ENCODE results near the gene RAP1GAP2.
"Not testable (repeated sequence)": the region's sequence is repeated elsewhere in the genome, so short reads cannot be mapped to it uniquely, and the experiment has no call there.

The RAP1GAP2 gene

GRCh38 chr17:2796164-2797125, at the start of gene RAP1GAP2:
Gene RAP1GAP2, plus strand, starts transcription at chr17:2796438. Its CDS starts 90 bp downstream, at chr17:2796528.
- peak; percentile 30 to 46 for DNase-seq (ENCODE audit: extremely low read depth in 1 of 2, low read depth in 1 of 2)

DNA sequence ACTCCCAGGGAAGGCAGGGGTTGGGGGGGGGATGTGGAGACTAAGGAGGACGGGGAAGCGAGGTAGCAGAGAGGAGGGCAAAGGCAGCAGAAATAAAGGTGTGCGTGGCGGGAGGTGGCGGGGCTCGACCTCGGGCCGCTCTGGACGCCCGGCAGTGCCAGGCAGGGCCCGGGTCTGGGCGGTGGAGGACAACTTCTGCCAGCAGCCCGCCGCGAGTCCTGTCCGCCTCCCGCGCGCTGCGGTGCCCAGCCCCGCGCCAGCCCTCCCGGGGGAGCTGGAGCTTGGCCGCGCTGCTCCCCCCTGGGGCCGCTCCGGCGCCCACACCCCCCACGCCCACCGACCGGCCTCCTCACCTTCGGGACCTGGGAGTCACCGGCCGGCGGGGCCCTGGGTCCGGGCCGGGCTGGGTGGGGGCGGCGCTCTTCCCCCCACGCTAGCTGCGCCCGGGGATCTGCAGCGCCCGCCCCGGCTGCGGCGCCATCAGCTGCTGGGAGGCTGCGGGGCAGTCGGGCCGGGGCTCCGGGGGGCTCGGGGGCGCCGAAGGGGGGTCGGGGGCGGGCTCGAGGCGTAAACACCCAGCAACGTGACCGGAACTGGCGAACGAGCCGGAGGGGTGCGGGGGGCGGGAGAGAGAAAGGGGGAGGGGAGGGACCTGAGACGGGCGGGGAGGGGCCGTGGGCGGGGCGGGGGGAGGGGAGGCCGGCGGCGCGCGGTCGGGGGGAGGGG, 47.0 kb upstream of the RAP1GAP2 start, which contains the start of gene CCDC92B:
TSS of gene CCDC92B (minus strand) at position 595 of the 726 bp plus-strand sequence. CDS start 14,507 bp downstream, outside the sequence.
- DNase-seq (ENCODE audit: extremely low read depth in 1 of 2, low read depth in 1 of 2): no peak

DNA sequence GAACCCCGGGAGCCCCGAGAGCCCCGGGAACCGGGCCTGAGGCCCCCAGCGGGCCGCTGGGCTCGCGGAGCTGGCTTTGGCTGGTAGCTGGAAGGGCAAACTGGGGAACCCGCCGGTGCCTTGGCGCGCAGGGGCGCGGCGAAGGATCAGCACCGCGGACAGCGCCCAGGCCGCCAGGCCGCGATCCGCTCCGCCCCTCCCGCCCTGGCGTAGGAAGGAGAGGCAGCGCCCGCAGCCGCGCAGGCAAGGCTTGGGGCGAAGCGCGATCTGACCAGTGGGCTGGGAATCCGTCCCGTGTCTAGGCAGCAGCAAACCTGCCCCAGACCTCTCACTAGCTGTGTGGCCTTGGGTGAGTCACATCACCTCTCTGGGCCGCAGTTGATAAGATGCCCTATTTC, 46.5 kb upstream of the RAP1GAP2 start:
- DNase-seq (ENCODE audit: extremely low read depth in 1 of 2, low read depth in 1 of 2): peak; percentile 15 to 61

- DNase-seq (ENCODE audit: extremely low read depth in 1 of 2, low read depth in 1 of 2): no peak
Measured at GRCh38 chr17:2750721-2751120, 45.5 kb upstream of the RAP1GAP2 start.

- no peak for DNase-seq (ENCODE audit: extremely low read depth in 1 of 2, low read depth in 1 of 2)
Measured at GRCh38 chr17:2751491-2751890, 44.7 kb upstream of the RAP1GAP2 start.

- no peak for DNase-seq (ENCODE audit: extremely low read depth in 1 of 2, low read depth in 1 of 2)
Measured at GRCh38 chr17:2755891-2756724, 40.1 kb upstream of the RAP1GAP2 start.

DNA sequence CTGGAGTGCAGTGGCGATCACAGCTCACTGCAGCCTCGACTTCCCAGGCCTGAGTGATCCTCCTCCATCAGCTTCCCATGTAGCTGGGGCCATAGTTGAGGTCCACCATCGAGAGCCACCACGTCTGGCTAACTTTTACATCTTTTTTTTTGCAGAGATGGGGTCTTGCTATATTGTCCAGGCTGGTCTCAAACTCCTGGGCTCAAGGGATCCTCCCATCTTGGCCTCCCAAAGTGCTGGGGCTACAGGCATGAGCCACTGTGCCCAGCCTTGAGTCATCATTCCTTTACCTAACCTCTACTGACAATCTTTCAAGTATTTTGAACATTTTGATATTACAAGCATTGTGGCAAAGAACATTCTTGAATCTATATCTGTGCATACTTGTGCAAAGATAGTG, 37.4 kb upstream of the RAP1GAP2 start:
- DNase-seq (ENCODE audit: extremely low read depth in 1 of 2, low read depth in 1 of 2): no peak

GRCh38 chr17:2770129-2770528, 26.1 kb upstream of the RAP1GAP2 start:
- no peak for DNase-seq (ENCODE audit: extremely low read depth in 1 of 2, low read depth in 1 of 2)

- no peak for DNase-seq (ENCODE audit: extremely low read depth in 1 of 2, low read depth in 1 of 2)
Measured at GRCh38 chr17:2775206-2775605, 21.0 kb upstream of the RAP1GAP2 start.

DNA sequence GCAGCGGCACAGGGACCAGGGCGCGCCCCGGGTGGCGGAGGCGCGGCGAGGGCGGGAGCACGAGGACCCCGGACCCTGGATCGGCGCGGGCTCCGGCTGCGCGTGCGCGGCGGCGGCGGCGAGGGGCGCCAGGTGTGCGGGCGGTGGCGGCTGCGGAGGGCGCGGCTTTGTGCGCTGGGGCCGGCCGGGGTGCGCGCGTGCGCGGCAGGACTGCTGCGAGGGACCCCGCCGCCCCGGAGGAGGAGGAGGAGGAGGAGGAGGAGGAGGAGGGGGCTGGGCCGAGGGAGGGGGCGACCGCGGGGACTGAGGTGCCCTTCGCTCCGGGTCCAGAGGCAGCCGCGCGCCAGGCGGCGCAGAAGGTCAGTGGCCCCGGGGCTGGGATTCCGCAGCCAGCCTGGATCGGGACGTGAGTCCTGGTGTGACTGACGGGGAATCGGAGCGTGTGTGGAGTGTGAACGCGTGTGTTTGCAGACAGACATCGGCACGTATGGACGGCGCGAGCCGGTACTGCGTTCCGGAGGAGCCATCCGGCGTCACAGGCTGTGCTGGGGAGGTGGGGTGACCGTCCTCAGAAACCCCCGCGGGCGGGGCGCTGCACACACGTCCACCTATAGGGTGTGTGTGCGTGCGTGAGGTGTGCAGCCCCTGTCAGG, 19.5 kb upstream of the RAP1GAP2 start:
- DNase-seq (ENCODE audit: extremely low read depth in 1 of 2, low read depth in 1 of 2): no peak

DNA sequence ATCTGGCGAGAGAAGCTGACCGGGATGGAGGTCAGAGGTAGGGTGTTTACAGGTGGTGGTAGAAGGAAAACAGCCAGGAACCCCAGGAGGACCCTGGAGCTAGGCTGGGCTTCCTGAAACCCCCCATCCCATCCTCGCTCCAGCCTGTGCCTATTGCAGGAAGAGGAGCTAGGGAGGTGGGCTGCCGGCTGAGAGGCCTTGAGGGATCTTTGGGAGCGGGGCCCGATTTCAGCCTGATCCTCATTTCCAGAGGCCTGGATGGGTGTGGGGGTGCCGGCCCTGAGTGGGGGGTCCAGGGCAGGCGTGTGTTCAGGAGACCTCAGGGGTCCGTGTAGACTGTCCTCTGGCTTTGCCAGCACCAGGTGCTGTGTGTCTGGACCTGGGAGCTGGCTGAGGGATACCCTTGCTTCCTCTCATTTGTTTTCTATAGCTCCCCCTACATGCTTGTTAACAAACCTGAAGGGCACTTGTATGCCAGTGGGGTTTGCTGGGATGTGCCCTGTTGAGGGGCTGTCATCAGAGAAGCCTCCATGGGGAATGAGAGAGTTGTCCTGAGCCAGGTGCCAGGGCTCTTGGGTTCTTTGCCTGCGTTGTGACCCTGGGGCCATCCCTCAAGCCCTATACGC, 18.9 kb upstream of the RAP1GAP2 start:
- DNase-seq (ENCODE audit: extremely low read depth in 1 of 2, low read depth in 1 of 2): no peak

GRCh38 chr17:2778489-2778888, 17.7 kb upstream of the RAP1GAP2 start:
- no peak for DNase-seq (ENCODE audit: extremely low read depth in 1 of 2, low read depth in 1 of 2)

GRCh38 chr17:2779545-2779944, 16.7 kb upstream of the RAP1GAP2 start:
- no peak for DNase-seq (ENCODE audit: extremely low read depth in 1 of 2, low read depth in 1 of 2)

DNA sequence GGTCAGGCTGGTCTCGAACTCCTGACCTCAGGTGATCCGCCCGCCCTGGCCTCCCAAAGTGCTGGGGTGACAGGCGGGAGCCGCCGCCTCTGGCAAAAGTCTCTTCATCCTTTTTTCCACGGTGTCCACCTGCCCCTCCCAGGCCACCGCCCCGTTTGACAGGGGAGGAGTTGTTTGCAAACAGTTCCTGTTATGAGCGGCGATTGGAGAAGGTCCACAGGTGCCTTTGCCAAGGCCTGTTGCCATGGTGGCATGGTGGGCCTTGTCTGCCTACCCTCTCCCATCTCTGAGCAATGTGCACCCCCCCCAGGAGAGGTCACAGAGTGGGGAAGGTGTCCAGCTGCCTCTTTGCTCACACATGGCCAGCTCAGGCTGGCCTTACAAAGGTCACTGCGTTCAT, 16.0 kb upstream of the RAP1GAP2 start:
- DNase-seq (ENCODE audit: extremely low read depth in 1 of 2, low read depth in 1 of 2): no peak

GRCh38 chr17:2780931-2781454, 15.2 kb upstream of the RAP1GAP2 start:
- DNase-seq (ENCODE audit: extremely low read depth in 1 of 2, low read depth in 1 of 2): no peak

DNA sequence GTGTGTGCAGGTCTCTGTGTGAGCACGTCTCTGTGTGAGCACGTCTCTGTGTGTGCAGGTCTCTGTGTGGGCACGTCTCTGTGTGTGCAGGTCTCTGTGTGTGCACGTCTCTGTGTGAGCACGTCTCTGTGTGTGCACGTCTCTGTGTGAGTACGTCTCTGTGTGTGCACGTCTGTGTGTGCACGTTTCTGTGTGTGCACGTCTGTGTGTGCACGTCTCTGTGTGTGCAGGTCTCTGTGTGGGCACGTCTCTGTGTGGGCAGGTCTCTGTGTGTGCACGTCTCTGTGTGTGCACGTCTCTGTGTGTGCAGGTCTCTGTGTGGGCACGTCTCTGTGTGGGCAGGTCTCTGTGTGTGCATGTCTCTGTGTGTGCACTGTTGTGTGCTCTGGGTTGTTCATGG, 14.6 kb upstream of the RAP1GAP2 start:
- not testable (repeated sequence) for DNase-seq (ENCODE audit: extremely low read depth in 1 of 2, low read depth in 1 of 2)

GRCh38 chr17:2782055-2782454, 14.2 kb upstream of the RAP1GAP2 start:
- no peak for DNase-seq (ENCODE audit: extremely low read depth in 1 of 2, low read depth in 1 of 2)

GRCh38 chr17:2783310-2784030, 12.8 kb upstream of the RAP1GAP2 start:
- no peak for DNase-seq (ENCODE audit: extremely low read depth in 1 of 2, low read depth in 1 of 2)

- no peak for DNase-seq (ENCODE audit: extremely low read depth in 1 of 2, low read depth in 1 of 2)
Measured at GRCh38 chr17:2784864-2785263, 11.4 kb upstream of the RAP1GAP2 start.

All from activated CD8-positive, alpha-beta memory T cell treated with anti-CD3 and anti-CD28 coated beads for 1 hour (primary cell).